HCT116 (cell line): ENCODE measurements around the gene GCSAM. TPM values are rescaled to one million over a fixed set of nuclear protein-coding genes. Genes with fewer than 3 reads are reported as not detected.

Source experiments
- ATAC-seq: fragments of 200-7000 bp; cut with Tn5 transposase; 2 replicates; pipeline ENCODE4 v1.9.1; 2020; ENCODE audit warnings: mild to moderate bottlenecking, moderate library complexity
- BruUV-seq: library from RNA; stranded (reverse); fragments of 400-500 nt; replicated peaks from 2 replicates; lab custom pipeline; 2021; lab: Mats Ljungman, UMichigan
- CTCF ChIA-PET: fragments of 300-600 bp; sonication (Branson Sonifier 250); formaldehyde crosslinking; loops from one replicate; lab custom pipeline; 2021; ENCODE audit warnings: antibody characterized with exemption; lab: Charles Lee
- POLR2A ChIA-PET: fragments of 300-600, 350-600 bp; sonication (Branson Sonifier 250); formaldehyde crosslinking; loops from one replicate; lab custom pipeline; 2021; ENCODE audit warnings: antibody characterized with exemption; lab: Charles Lee
- RAD21 ChIA-PET, 2 experiments: fragments of 300-600 bp; sonication (Branson Sonifier 250); formaldehyde crosslinking; loops; one replicate each; lab custom pipeline; 2023; ENCODE audit warnings: low total read pairs in 2 of 2; ENCODE audit not compliant: uncharacterized antibody in 2 of 2, unreplicated experiment in 2 of 2, low non-redundant PET in 1 of 2; lab: Charles Lee
- DNase-seq: peaks from one replicate; pipeline ENCODE4 v3.0.0-alpha.2; 2010; ENCODE audit warnings: low read depth, low spot score
- H2AFZ ChIP-seq: fragments of 200-600 bp; shearing (Covaris generic), sonication (generic); 2 replicates; pipeline ENCODE4 v1.6.1; 2017; ENCODE audit warnings: low read depth, mixed run types, mixed read lengths, antibody characterized with exemption, low read length; ENCODE audit not compliant: poor library complexity, severe bottlenecking
- H3K27ac ChIP-seq: 2 replicates; pipeline ENCODE4 v1.5.1; 2012; ENCODE audit warnings: low read depth, low read length
- H3K27me3 ChIP-seq: fragments of 200-600 bp; sonication (generic); 2 replicates; pipeline ENCODE4 v1.6.1; 2016; ENCODE audit warnings: mixed run types, low read length, mixed read lengths; ENCODE audit not compliant: insufficient read depth
- H3K36me3 ChIP-seq, 2 experiments: fragments of 200-500 bp in 1 of 2; fragments of 200-600 bp in 1 of 2; sonication (Bioruptor generic) in 1 of 2; sonication (generic) in 1 of 2; 2 replicates each; pipeline versions ENCODE4 v1.5.1 to v1.6.1; 2014 to 2016; ENCODE audit warnings: low read length in 2 of 2, inconsistent platforms in 1 of 2, mixed read lengths in 1 of 2, mixed run types in 1 of 2; ENCODE audit not compliant: insufficient read depth in 2 of 2, control insufficient read depth in 1 of 2
- H3K4me1 ChIP-seq, 2 experiments: fragments of 200-600 bp in 1 of 2; sonication (generic) in 1 of 2; 2 replicates each; pipeline versions ENCODE4 v1.5.1 to v1.6.1; 2012 to 2017; ENCODE audit warnings: low read length in 2 of 2, inconsistent platforms in 1 of 2, mild to moderate bottlenecking in 1 of 2, mixed read lengths in 1 of 2, mixed run types in 1 of 2, moderate library complexity in 1 of 2; ENCODE audit not compliant: insufficient read depth in 2 of 2, control insufficient read depth in 1 of 2
- H3K4me2 ChIP-seq: fragments of 200-600 bp; sonication (generic); 2 replicates; pipeline ENCODE4 v1.6.1; 2017; ENCODE audit warnings: mixed run types, low read length, mixed read lengths
- H3K4me3 ChIP-seq, 2 experiments: fragments of 200-600 bp in 1 of 2; sonication (generic) in 1 of 2; replicated peaks in 1 of 2; 2 replicates each; pipeline ENCODE4 v1.5.1; 2011 to 2016; ENCODE audit warnings: low read length in 2 of 2, control low read depth in 1 of 2, low read depth in 1 of 2, mild to moderate bottlenecking in 1 of 2, mixed read lengths in 1 of 2, mixed run types in 1 of 2
- H3K79me2 ChIP-seq: fragments of 200-600 bp; sonication (generic); 2 replicates; pipeline ENCODE4 v1.6.1; 2017; ENCODE audit warnings: mild to moderate bottlenecking, mixed run types, low read length, moderate library complexity, mixed read lengths; ENCODE audit not compliant: insufficient read depth
- H3K9ac ChIP-seq: fragments of 200-600 bp; sonication (generic); 2 replicates; pipeline ENCODE4 v1.6.1; 2016; ENCODE audit warnings: low read length, mixed read lengths
- H3K9me2 ChIP-seq: fragments of 200-600 bp; sonication (generic), shearing (Covaris generic); 2 replicates; pipeline ENCODE4 v1.6.1; 2017; ENCODE audit warnings: mixed run types, mild to moderate bottlenecking, moderate library complexity; ENCODE audit not compliant: insufficient read depth
- H3K9me3 ChIP-seq, 2 experiments: fragments of 200-500 bp in 1 of 2; fragments of 200-600 bp in 1 of 2; sonication (Bioruptor generic) in 1 of 2; sonication (generic) in 1 of 2; 2 replicates each; pipeline ENCODE4 v1.6.1; 2014 to 2017; ENCODE audit warnings: low read length in 2 of 2, mixed read lengths in 2 of 2, inconsistent platforms in 1 of 2, low read depth in 1 of 2, mild to moderate bottlenecking in 1 of 2, mixed run types in 1 of 2, moderate library complexity in 1 of 2; ENCODE audit not compliant: control insufficient read depth in 1 of 2, insufficient read depth in 1 of 2
- H4K20me1 ChIP-seq: fragments of 200-600 bp; sonication (generic), shearing (Covaris generic); 2 replicates; pipeline ENCODE4 v1.6.1; 2017; ENCODE audit warnings: mixed run types, mild to moderate bottlenecking, moderate library complexity; ENCODE audit not compliant: insufficient read depth
- EGR1 ChIP-seq: IDR thresholded peaks from 2 replicates; pipeline ENCODE4 v1.6.1; 2012; ENCODE audit warnings: low read depth
- ELF1 ChIP-seq: IDR thresholded peaks from 2 replicates; pipeline ENCODE4 v1.6.1; 2012; ENCODE audit warnings: low read depth, borderline replicate concordance
- JUND ChIP-seq: IDR thresholded peaks from 2 replicates; pipeline ENCODE4 v1.6.1; 2012
- POLR2AphosphoS5 ChIP-seq: IDR thresholded peaks from 2 replicates; pipeline ENCODE4 v1.6.1; 2011; ENCODE audit warnings: mild to moderate bottlenecking, low read depth, low read length, moderate library complexity
- REST ChIP-seq: IDR thresholded peaks from 2 replicates; pipeline ENCODE4 v1.6.1; 2012; ENCODE audit warnings: low read depth
- SP1 ChIP-seq: IDR thresholded peaks from 2 replicates; pipeline ENCODE4 v1.6.1; 2012; ENCODE audit warnings: low read depth
- TCF7L2 ChIP-seq: IDR thresholded peaks from 2 replicates; pipeline ENCODE4 v1.7.0; 2011; ENCODE audit warnings: borderline replicate concordance, inconsistent platforms; ENCODE audit not compliant: insufficient read depth, insufficient read length; ENCODE audit errors: extremely low read depth
- intact Hi-C: fragments of 100-400 bp; cut with micrococcal nuclease; formaldehyde crosslinking; loops from 2 replicates; pipeline ENCODE4 v1.10.0; 2022
- total RNA-seq: library from RNA; stranded (reverse); gene quantifications from one replicate; pipeline ENCODE4 v1.2.1, GENCODE V29; 2021; ENCODE audit not compliant: unreplicated experiment
- TF ChIP-seq, protein P1 (sequence below): IDR thresholded peaks from 2 replicates; pipeline ENCODE4 v1.6.1; 2012

Gene GCSAM
- total RNA-seq, 1 experiment from 2014 or later, result not detected

DNA sequence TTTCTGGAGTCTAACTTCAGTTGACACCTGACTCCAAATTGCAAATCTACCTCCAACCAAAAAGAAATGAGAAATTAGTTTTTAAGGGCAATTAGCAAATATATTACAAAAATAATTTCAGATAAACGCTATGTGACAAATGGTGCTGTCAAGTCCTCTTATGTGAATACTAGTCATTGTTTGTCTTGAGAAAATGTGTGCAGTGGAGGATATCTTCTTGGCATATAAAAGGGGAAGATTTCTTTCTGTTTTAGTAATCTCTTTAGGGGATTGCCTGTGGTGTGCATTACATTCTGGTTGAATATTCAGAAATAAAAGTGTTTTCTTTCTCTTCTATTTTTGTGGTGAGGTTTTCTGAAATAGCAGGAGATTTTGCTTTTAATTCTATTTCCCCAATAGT lies 3.0 kb upstream of the GCSAM start (continued):
- no peak for TF ChIP-seq REST
- no peak for TF ChIP-seq EGR1
- TF ChIP-seq SP1, result no peak
- TF ChIP-seq, protein P1, sequence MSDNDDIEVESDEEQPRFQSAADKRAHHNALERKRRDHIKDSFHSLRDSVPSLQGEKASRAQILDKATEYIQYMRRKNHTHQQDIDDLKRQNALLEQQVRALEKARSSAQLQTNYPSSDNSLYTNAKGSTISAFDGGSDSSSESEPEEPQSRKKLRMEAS, result no peak
- no peak for TF ChIP-seq ELF1

- H3K4me3 ChIP-seq, result no peak overlapping the region
- POLR2A ChIA-PET, result no interaction called here
- CTCF ChIA-PET, result no interaction called here
- RAD21 ChIA-PET, result no interaction called here
- no peak for DNase-seq
- H4K20me1 ChIP-seq, result no peaks in the 10 kb centered on the region
- no peaks in the 10 kb centered on the region for H3K9me2 ChIP-seq
- ATAC-seq, result no peak
- no peaks in the 10 kb centered on the region for H3K9me3 ChIP-seq
- H3K27ac ChIP-seq, result no peak overlapping the region
- TF ChIP-seq POLR2AphosphoS5 (no peak), JUND (no peak), SP1 (no peak), TCF7L2 (no peak), REST (no peak)
- TF ChIP-seq, all 23 proteins: peak for 0
- Histone ChIP-seq H3K79me2 (no peaks in the 10 kb centered on the region), H3K36me3 (peaks cover 2 to 4% of the 10 kb centered on the region in 2 experiments; a peak in 1 of 4 replicates), H3K9ac (no peak overlapping the region), H2AFZ (no peak overlapping the region), H3K27me3 (no peaks in the 10 kb centered on the region), H3K4me2 (no peak overlapping the region), H3K4me1 (no peaks in the 10 kb centered on the region; a peak in 1 of 4 replicates)
- no TSS peak for BruUV-seq
- intact Hi-C loops, result loop anchor here (5.0 kb wide), 1 partner anchor 193 kb away; no protein-coding TSS in a partner anchor
Measured at GRCh38 chr3:112134335-112135124, 1.5 kb upstream of the GCSAM start.
